NCI-H2227 treated with DMSO at 0.1 percent for 48 hours (cell line): Measurements from ENCODE around the gene KRT16.
"Not testable (repeated sequence)": the region's sequence is repeated elsewhere in the genome, so short reads cannot be mapped to it uniquely, and the experiment has no call there.

Experiments
- DNase-seq: peaks from one replicate; lab custom pipeline; 2025; lab: John Stamatoyannopoulos, UW

Gene KRT16

GRCh38 chr17:41612376-41613160, at the start of gene KRT16:
Gene KRT16, minus strand, starts transcription at chr17:41612767. Its CDS starts 79 bp downstream, at chr17:41612688.
- DNase-seq, result not testable (repeated sequence)

GRCh38 chr17:41660221-41660711, 47.7 kb upstream of the KRT16 start:
- no peak for DNase-seq

DNA sequence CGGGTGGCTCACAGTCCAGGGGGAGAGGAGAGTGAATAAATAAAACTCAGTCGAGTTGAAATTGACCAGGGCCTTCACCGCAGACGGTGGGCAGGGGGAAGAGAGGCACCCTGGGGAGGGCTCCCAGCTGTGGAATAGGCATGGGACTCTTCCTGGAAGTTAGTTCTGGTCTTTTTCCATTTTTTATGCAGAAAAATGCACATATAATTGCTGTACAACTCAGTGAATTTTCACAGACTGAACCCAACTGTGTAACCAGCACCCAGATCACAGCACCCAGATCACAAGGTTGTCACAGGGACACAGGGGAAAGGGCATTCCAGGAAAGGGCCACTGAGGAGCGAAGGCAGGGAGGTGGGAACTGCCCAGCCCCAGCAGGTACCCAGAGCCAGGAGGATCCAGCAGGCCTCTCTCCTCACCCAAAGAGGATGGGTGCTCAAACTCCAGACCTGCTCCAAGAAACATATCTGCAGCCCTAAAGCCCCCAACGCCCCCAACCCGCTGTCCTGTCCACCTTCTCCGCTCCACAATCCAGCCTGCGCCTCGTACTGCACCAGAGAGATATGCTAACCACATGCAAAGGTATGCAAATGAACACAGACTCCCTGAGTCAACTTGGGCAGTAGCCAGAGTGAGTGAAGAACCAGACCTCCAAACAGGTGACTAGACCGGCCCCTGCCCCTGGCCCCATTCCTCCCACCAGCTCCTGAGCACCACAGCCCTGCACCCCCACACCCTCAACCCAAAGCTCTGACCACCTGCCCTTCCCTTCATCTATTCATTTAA, 47.1 kb upstream of the KRT16 start:
- DNase-seq, result no peak

- no peak for DNase-seq
These were observed 46.3 kb upstream of the KRT16 start for GRCh38 chr17:41658846-41659245.

- DNase-seq, result no peak
These were observed 45.4 kb upstream of the KRT16 start for GRCh38 chr17:41657936-41658335.

DNA sequence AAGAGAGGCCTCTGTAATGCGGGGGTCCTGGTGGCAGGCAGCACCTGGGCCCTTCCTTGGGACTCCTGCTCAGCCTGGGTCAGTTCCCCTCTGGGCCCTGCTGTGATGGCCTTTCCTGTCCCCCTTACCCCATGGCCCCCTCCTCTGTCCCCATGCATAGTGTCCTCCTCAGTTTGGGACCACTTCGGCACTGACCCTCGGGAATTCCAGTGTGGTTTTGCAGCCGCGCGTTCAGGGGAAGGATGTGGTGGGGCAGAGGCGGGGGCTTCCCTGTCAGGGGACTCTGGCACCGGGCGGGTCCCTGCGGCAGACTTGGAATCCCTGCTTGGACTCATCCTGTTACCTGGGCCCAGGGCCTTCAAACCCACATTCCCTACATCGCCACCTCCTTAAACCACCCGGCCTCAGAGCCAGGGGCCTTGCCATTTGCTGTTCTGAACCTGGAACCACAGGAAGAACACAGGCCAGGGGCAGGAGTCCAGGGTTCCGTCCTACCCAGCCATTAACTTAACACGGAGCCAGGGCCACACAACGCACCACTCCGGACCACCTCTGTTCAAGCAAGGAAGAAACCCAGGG, 44.7 kb upstream of the KRT16 start:
- no peak for DNase-seq

DNA sequence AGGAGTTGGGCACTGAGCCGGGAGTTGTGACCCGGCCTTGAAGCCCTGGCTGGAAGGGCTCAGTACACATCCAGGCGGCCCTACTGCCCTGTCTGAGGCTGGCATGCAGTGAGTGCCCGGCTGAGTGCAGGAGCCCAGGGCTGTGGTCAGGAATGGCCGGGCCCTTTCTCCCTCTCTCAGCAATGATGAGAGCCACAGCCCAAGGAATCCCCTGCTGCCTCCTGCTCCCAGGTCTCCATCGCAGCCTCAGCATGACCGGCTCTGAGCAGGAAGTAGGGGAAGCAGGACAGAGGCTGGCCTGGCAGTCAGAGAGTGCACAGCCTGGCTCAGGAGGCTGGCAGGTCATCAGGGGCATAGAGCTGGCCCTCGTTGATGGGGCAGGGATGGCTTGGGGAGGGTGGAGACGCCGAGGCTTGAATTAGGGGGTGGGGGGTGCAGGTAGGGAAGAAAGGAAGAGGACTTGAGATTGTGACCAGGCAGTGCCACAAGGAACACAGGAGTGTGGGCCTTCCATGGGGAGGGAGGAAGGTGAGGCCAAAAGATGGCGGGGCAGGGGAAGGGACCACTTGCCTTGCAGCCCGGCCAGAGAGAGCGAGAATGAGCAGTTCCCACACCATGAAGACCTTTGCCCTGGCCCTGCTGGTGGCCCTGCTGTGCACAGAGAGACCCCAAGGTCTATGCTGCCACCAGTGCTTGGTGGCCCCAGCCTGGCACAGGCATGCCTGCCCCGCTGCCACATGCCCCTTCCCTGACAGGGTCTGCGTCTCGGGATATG, 43.9 kb upstream of the KRT16 start:
- no peak for DNase-seq

- peak; percentile 24 for DNase-seq
These were observed 43.1 kb upstream of the KRT16 start for GRCh38 chr17:41655611-41656111.

DNA sequence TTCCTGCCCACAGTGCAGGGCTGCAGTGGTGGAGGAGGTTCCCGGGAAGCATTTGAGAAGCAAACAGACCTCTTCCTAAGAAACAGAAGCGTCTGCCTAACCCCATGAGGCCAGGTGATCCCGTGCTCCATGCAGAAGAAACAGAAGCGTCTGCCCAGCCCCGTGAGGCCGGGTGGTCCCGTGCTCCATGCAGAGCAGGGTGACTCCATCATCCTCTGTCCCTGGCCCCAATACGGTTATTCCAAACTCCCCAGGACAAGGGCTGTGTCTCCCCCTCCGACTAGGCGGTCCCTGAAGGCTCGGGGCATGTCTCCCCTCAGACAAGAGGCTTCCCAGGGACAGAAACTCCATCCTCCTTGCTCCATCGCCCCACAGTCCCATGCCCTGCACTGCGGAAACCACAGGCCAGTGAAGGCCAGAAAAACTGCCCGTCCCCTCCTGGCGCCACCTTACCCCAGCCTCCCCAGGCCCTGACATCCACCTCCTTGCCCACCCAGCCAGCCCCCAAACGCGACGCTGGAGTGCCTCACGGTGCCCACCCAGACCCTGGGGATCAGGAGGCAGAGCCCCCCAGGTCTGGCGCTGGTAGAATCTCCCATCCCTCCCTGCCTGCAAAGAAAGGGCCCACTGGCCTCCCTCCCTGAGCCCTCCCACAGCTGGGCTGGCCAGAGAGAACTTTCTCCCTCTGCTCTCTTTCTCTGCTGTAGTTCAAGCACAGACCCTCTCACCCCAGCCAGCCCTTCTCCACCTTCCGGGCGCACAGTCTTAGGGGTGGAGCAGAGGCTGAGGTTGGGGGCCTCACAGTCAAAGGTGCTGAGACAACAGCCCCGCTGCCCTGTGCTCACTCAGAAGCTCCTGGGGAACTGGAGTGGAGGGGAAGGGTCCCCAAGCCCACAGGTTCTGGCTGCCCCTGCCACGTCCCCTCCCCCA, 42.4 kb upstream of the KRT16 start:
- DNase-seq, result no peak

GRCh38 chr17:41653892-41654677, 41.5 kb upstream of the KRT16 start:
- no peak for DNase-seq

DNA sequence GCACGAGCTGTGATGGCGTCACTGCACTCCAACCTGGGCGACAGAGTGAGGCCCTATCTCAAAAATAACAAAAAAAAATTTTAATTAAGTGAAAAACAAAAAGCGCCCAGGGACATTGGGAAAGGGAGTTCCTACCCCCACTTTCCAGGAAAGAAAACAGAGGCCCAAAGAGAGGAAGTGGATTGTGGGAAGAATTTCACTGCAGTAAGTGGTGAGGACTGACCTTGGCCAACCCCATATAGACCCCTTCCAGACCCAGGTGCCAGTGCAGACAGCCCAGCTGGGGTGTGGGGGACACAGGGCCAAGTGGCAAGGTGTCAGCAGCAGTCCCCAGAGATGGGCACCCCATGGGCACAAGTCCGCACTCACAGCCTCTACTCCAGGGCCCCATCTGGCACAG, 40.9 kb upstream of the KRT16 start:
- DNase-seq, result no peak

DNA sequence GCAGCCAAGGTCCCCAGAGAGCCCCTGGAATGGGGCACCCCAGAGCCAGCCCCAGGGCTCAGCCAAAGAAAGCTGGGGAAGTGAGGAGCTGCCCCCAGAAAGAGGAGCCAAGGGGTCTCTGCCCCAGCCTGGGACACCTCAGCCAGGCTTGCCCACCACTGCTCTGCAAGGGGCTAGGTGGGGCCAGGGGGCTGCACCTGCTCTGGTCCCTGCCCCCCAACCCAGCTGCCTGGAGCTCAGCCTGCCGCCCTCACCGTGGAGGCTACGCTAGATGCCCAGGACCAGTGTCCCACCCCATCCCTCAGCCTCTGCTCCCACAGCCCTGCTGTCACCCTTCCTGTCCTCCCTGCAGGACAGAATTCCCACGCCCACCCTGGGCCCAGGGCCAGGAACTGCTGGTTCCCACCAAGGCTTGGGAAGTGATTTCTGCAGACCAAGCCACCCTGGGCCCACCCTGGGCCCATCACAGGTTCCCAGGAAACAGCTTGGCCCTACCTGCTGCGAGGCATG, 39.9 kb upstream of the KRT16 start:
- DNase-seq, result no peak

- no peak for DNase-seq
These were observed 39.3 kb upstream of the KRT16 start for GRCh38 chr17:41651625-41652460.

DNA sequence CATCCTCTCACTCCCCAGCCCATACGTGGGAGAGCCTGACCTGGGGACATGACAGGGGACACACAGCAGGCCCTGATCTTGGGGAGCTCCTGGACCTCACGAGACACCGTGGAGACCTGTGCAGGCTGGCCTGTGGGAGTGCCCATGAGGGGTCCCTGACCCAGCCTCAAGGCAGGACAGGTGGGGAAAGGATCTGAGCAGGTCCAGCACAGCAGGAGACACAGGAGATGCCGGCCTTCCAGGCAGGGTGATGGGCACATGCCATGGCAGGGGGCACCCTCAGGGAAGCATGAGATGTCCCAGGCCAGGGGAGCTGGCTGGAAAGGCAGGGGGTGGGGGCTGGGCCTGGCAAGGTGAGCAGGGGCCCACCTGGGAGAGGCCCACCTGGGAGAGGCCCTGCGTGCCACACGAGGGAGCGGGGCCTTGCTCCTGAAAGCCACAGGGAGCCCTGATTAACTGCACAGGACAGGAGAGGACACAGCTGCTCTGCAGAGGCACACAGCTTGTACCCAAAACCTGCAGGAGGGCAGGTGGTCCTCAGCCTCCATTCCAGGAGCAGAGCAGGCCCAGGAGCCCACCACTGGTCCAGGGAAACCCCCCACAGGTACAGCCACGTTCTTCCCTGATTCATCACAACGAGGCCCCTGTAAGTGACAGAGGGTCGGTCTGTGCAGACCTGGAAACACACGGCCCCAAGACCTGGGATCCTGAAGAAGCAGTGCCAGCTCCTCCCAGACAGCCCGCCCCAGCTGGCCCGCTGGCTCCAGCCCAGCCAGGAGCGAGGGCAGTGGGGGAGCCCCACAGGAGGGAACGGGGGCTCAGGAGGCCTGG, 38.4 kb upstream of the KRT16 start:
- DNase-seq, result no peak

GRCh38 chr17:41649923-41650519, 37.5 kb upstream of the KRT16 start:
- no peak for DNase-seq

DNA sequence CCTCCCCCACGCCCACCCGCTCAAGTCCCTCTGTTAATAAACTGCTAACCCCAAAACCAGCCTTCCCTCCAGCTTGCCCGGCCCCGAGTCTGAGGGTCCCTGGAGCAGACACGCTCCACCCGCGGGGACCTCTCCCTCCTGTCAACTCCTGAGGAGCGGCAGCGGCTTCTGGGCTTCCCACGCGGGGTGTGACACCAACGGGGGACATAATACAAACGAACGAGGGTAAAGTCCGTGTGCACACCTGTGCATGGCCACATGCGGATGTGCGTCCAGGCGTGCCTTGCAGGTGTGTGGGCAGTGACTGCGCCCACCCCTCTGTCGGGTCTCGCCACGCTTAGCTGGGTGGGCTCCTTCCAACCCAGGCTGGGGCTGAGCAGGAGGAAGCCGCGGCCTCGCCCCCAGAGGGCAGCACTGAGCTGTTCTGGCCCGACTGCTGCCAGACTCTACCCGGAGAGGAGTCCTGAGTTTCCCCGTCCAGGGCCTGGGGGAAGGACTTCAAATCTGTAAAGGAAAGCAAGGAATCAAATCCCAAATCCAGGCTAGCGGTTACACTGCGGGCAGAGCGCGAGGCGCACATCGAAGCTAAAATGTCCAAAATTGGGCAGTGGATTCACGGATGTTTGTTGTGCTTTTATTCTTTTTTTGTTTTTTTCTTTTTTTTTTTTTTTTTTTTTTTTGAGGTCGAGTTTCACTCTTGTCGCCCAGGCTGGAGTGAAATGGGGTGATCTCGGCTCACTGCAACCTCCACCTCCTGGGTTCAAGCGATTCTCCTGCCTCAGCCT, 36.0 kb upstream of the KRT16 start:
- DNase-seq, result peak; percentile 73
